ENCODE results near the gene HBE1. TPM values are rescaled to one million over a fixed set of nuclear protein-coding genes. Genes with fewer than 3 reads are reported as not detected.
"Not testable (repeated sequence)": the region's sequence is repeated elsewhere in the genome, so short reads cannot be mapped to it uniquely, and the experiment has no call there.

HBE1 gene
- total and polyA plus RNA-seq, 9 donors = 0.38 to 2.2 (median 0.62) TPM; not detected in 5

GRCh38 chr11:5252919-5253265, 16.9 kb downstream of the HBE1 start:
- Histone ChIP-seq H3K27ac (no peak overlapping the region), H3K9me3 (no peaks in the 10 kb centered on the region), H3K36me3 (no peaks in the 10 kb centered on the region), H3K27me3 (no peaks in the 10 kb centered on the region), H3K4me3 (no peak overlapping the region), H3K4me1 (ENCODE audit: insufficient read depth) (no peaks in the 10 kb centered on the region)
- intact Hi-C loops (cut with DNase I) = no loop called here
- no peak for TF ChIP-seq CTCF (IDR thresholded peaks at IDR 0.05)
- no peak for TF ChIP-seq POLR2A (IDR thresholded peaks at IDR 0.05)
- DNase-seq = no peak
- 46 to 57% (median 54%) methylated on average over 1 of the region's 1 CpG for WGBS, 3 donors

GRCh38 chr11:5252192-5252918, 17.4 kb downstream of the HBE1 start:
- intact Hi-C loops (cut with DNase I) = no loop called here
- no peaks in the 10 kb centered on the region for H3K36me3 ChIP-seq
- DNase-seq = no peak

GRCh38 chr11:5251746-5252145, 18.0 kb downstream of the HBE1 start:
- Histone ChIP-seq H3K4me3 (no peak overlapping the region), H3K27ac (no peak overlapping the region), H3K36me3 (no peaks in the 10 kb centered on the region), H3K4me1 (ENCODE audit: insufficient read depth) (no peaks in the 10 kb centered on the region), H3K9me3 (no peaks in the 10 kb centered on the region), H3K27me3 (no peaks in the 10 kb centered on the region)
- 32 to 84% (median 40%) methylated on average over 2 of the region's 2 CpGs for WGBS, 3 donors
- intact Hi-C loops (cut with DNase I) = no loop called here
- DNase-seq = no peak
- TF ChIP-seq EP300 (IDR thresholded peaks at IDR 0.05) (no peak), CTCF (IDR thresholded peaks at IDR 0.05) (no peak), POLR2A (IDR thresholded peaks at IDR 0.05) (no peak)

More at GRCh38 chr11:5252192-5252918, 17.4 kb downstream of the HBE1 start:
- 47 to 50% (median 49%) methylated on average over 9 of the region's 9 CpGs for WGBS, 3 donors
- Histone ChIP-seq H3K4me3 (no peak overlapping the region), H3K27me3 (no peaks in the 10 kb centered on the region), H3K9me3 (no peaks in the 10 kb centered on the region), H3K27ac (no peak overlapping the region), H3K4me1 (ENCODE audit: insufficient read depth) (no peaks in the 10 kb centered on the region)
- TF ChIP-seq EP300 (IDR thresholded peaks at IDR 0.05) (no peak), CTCF (IDR thresholded peaks at IDR 0.05) (no peak), POLR2A (IDR thresholded peaks at IDR 0.05) (no peak)

GRCh38 chr11:5250543-5251204, 19.1 kb downstream of the HBE1 start:
- Histone ChIP-seq H3K4me1 (ENCODE audit: insufficient read depth) (no peaks in the 10 kb centered on the region), H3K27me3 (no peaks in the 10 kb centered on the region), H3K36me3 (no peaks in the 10 kb centered on the region), H3K9me3 (no peaks in the 10 kb centered on the region), H3K27ac (no peak overlapping the region), H3K4me3 (no peak overlapping the region)
- WGBS, 3 donors = 81 to 84% (median 81%) methylated on average over 4 of the region's 4 CpGs
- intact Hi-C loops (cut with DNase I) = no loop called here
- DNase-seq = no peak
- no peak for TF ChIP-seq EP300 (IDR thresholded peaks at IDR 0.05)
- TF ChIP-seq POLR2A (IDR thresholded peaks at IDR 0.05) = no peak
- TF ChIP-seq CTCF (IDR thresholded peaks at IDR 0.05) = no peak

- DNase-seq; H3K4me1 ChIP-seq (ENCODE audit: insufficient read depth); H3K9me3 ChIP-seq; H3K36me3 ChIP-seq; H3K27ac ChIP-seq; intact Hi-C loops (cut with DNase I); H3K27me3 ChIP-seq; H3K4me3 ChIP-seq: not testable (repeated sequence)
- 70 to 75% (median 71%) methylated on average over 3 of the region's 9 CpGs for WGBS, 3 donors
Measured at GRCh38 chr11:5249807-5250396, 19.8 kb downstream of the HBE1 start, which contains the start of gene HBG1. TSS of gene HBG1 (minus strand) at chr11:5249857. CDS start at chr11:5249804, 53 bp downstream.

GRCh38 chr11:5248498-5248897, 21.2 kb downstream of the HBE1 start:
- H3K4me3 ChIP-seq; DNase-seq; H3K27ac ChIP-seq; H3K9me3 ChIP-seq; intact Hi-C loops (cut with DNase I); H3K4me1 ChIP-seq (ENCODE audit: insufficient read depth); H3K27me3 ChIP-seq; H3K36me3 ChIP-seq: not testable (repeated sequence)
- WGBS, 3 donors = 73 to 76% (median 76%) methylated on average over 7 of the region's 7 CpGs
